WTC11 (cell line): ENCODE measurements around the gene PLEKHN1. TPM values are rescaled to one million over a fixed set of nuclear protein-coding genes. Genes with fewer than 3 reads are reported as not detected.
A peak's percentile ranks its signal among the peaks of the same experiment; 100 is the strongest.

Experiments
- ELF4 ChIP-seq: sonication (generic); formaldehyde crosslinking; IDR thresholded peaks from 2 replicates; pipeline ENCODE4 v1.8.1; 2022; ENCODE audit warnings: low read depth, mild to moderate bottlenecking, moderate library complexity, missing genetic modification reagents
- GTF2I ChIP-seq: fragments of 250-450 bp; sonication (Bioruptor Pico); conservative IDR thresholded peaks from 2 replicates; pipeline ENCODE4 v1.4.0; 2021; ENCODE audit warnings: mild to moderate bottlenecking
- JAZF1 ChIP-seq: fragments of 250-450 bp; sonication (Bioruptor Pico); IDR thresholded peaks from 2 replicates; pipeline ENCODE4 v1.9.0; 2021; ENCODE audit warnings: moderate library complexity, mild to moderate bottlenecking, inconsistent platforms
- JUN ChIP-seq: sonication (generic); formaldehyde crosslinking; IDR thresholded peaks from 2 replicates; pipeline ENCODE4 v1.8.0; 2023; ENCODE audit warnings: mild to moderate bottlenecking, missing genetic modification reagents
- NFYB ChIP-seq: sonication (generic); formaldehyde crosslinking; conservative IDR thresholded peaks from 2 replicates; pipeline ENCODE4 v1.8.0; 2022; ENCODE audit warnings: low read depth, missing genetic modification reagents
- NR2C2 ChIP-seq: sonication (generic); formaldehyde crosslinking; IDR thresholded peaks from 2 replicates; pipeline ENCODE4 v1.8.0; 2022; ENCODE audit warnings: mild to moderate bottlenecking, missing genetic modification reagents
- OVOL2 ChIP-seq: fragments of 250-450 bp; sonication (Bioruptor Pico); IDR thresholded peaks from 2 replicates; pipeline ENCODE4 v1.9.0; 2021; ENCODE audit warnings: mild to moderate bottlenecking, borderline replicate concordance
- PRRX2 ChIP-seq: fragments of 250-450 bp; sonication (Bioruptor Pico); IDR thresholded peaks from 2 replicates; pipeline ENCODE4 v1.8.0; 2021; ENCODE audit warnings: mild to moderate bottlenecking
- RORB ChIP-seq: fragments of 250-450 bp; sonication (Bioruptor Pico); IDR thresholded peaks from 2 replicates; pipeline ENCODE4 v1.9.0; 2021; ENCODE audit warnings: mild to moderate bottlenecking
- SMAD3 ChIP-seq: sonication (generic); formaldehyde crosslinking; IDR thresholded peaks from 2 replicates; pipeline ENCODE4 v1.8.0; 2022; ENCODE audit warnings: missing genetic modification reagents, mild to moderate bottlenecking, borderline replicate concordance
- SP1 ChIP-seq: sonication (generic); formaldehyde crosslinking; conservative IDR thresholded peaks from 2 replicates; pipeline ENCODE4 v1.8.1; 2022; ENCODE audit warnings: missing genetic modification reagents
- ZNF121 ChIP-seq: sonication (generic); formaldehyde crosslinking; IDR thresholded peaks from 2 replicates; pipeline ENCODE4 v1.8.0; 2023; ENCODE audit warnings: missing genetic modification reagents
- ZNF138 ChIP-seq: sonication (generic); formaldehyde crosslinking; conservative IDR thresholded peaks from 2 replicates; pipeline ENCODE4 v1.8.1; 2022; ENCODE audit warnings: mild to moderate bottlenecking, moderate library complexity, missing genetic modification reagents
- ZNF219 ChIP-seq: sonication (generic); formaldehyde crosslinking; IDR thresholded peaks from 2 replicates; pipeline ENCODE4 v1.8.0; 2023; ENCODE audit warnings: missing genetic modification reagents, mild to moderate bottlenecking, borderline replicate concordance
- ZNF396 ChIP-seq: fragments of 250-450 bp; sonication (Bioruptor Pico); IDR thresholded peaks from 2 replicates; pipeline ENCODE4 v1.8.0; 2021; ENCODE audit warnings: mild to moderate bottlenecking, moderate library complexity, borderline replicate concordance
- ZNF423 ChIP-seq: fragments of 250-450 bp; sonication (Bioruptor Pico); IDR thresholded peaks from 2 replicates; pipeline ENCODE4 v2.1.2; 2022; ENCODE audit warnings: mild to moderate bottlenecking, moderate library complexity
- total RNA-seq: library from RNA; stranded (reverse); gene quantifications from 3 replicates; pipeline ENCODE4 v1.2.3, GENCODE V29; 2021
- TF ChIP-seq, protein P1 (sequence below): sonication (generic); formaldehyde crosslinking; IDR thresholded peaks from 2 replicates; pipeline ENCODE4 v1.8.0; 2022; ENCODE audit warnings: missing genetic modification reagents
- TF ChIP-seq, protein P2 (sequence below): sonication (generic); formaldehyde crosslinking; IDR thresholded peaks from 2 replicates; pipeline ENCODE4 v1.8.0; 2022; ENCODE audit warnings: mild to moderate bottlenecking, missing genetic modification reagents
- TF ChIP-seq, protein P3 (sequence below): sonication (generic); formaldehyde crosslinking; IDR thresholded peaks from 2 replicates; pipeline ENCODE4 v1.8.1; 2023; ENCODE audit warnings: mild to moderate bottlenecking, missing genetic modification reagents
- TF ChIP-seq, protein P4 (sequence below): sonication (generic); formaldehyde crosslinking; IDR thresholded peaks from 2 replicates; pipeline ENCODE4 v1.8.1; 2023; ENCODE audit warnings: mild to moderate bottlenecking, missing genetic modification reagents, moderate library complexity
- TF ChIP-seq, protein P5 (sequence below): sonication (generic); formaldehyde crosslinking; IDR thresholded peaks from 2 replicates; pipeline ENCODE4 v1.8.0; 2022; ENCODE audit warnings: mild to moderate bottlenecking, missing genetic modification reagents
- TF ChIP-seq, protein P6 (sequence below): sonication (generic); formaldehyde crosslinking; IDR thresholded peaks from 2 replicates; pipeline ENCODE4 v1.8.1; 2022; ENCODE audit warnings: mild to moderate bottlenecking, missing genetic modification reagents, moderate library complexity, borderline replicate concordance
- TF ChIP-seq, protein P7 (sequence below): fragments of 250-450 bp; sonication (Bioruptor Pico); IDR thresholded peaks from 2 replicates; pipeline ENCODE4 v1.9.0; 2021; ENCODE audit warnings: mild to moderate bottlenecking
- TF ChIP-seq, protein P8 (sequence below): sonication (generic); formaldehyde crosslinking; conservative IDR thresholded peaks from 2 replicates; pipeline ENCODE4 v1.8.1; 2022; ENCODE audit warnings: mild to moderate bottlenecking, missing genetic modification reagents
- TF ChIP-seq, protein P9 (sequence below): sonication (generic); formaldehyde crosslinking; IDR thresholded peaks from 2 replicates; pipeline ENCODE4 v1.8.0; 2022; ENCODE audit warnings: mild to moderate bottlenecking, missing genetic modification reagents
- TF ChIP-seq, protein P10 (sequence below): fragments of 200-600 bp; IDR thresholded peaks from 2 replicates; pipeline ENCODE4 v1.8.0; 2022; ENCODE audit warnings: antibody characterized with exemption

Gene PLEKHN1
- total RNA-seq, 1 experiment from 2014 or later, result 3.4 TPM

DNA sequence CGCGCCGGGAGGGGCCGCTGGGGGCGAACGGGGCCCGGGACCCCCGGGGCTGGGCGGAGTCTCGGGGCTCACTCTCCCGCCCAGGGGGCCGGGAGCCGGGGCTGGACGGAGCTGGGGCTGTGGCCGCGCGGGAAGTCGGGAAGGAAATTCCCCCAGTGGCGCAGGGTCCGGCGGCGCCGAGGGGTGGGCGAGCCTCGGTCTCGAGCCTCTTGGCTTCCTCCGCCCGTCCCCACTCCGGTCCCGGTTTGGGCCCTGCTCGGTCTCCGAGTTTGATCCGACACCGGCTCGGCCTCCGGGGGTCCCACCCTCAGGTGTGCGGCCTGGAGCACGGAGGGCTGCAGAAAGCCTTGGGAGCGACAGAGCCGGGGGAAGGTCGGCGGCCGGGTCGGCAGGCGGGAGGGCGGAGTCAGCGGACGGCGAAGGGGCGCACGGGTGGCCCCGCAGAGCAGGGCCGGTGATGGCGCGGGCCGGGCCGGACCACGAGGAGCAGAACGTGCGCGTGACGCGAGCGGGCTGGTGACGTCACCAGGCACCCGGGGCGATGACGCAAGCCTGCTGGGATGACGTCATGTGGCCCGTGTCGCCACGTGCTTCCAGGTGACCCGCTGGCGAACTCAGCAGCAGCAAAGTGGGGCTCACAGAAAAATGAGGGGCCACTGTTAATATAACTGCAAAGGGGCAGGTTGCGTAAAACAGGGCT is 34.2 kb downstream of the PLEKHN1 start (continued):
- TF ChIP-seq, protein P1, sequence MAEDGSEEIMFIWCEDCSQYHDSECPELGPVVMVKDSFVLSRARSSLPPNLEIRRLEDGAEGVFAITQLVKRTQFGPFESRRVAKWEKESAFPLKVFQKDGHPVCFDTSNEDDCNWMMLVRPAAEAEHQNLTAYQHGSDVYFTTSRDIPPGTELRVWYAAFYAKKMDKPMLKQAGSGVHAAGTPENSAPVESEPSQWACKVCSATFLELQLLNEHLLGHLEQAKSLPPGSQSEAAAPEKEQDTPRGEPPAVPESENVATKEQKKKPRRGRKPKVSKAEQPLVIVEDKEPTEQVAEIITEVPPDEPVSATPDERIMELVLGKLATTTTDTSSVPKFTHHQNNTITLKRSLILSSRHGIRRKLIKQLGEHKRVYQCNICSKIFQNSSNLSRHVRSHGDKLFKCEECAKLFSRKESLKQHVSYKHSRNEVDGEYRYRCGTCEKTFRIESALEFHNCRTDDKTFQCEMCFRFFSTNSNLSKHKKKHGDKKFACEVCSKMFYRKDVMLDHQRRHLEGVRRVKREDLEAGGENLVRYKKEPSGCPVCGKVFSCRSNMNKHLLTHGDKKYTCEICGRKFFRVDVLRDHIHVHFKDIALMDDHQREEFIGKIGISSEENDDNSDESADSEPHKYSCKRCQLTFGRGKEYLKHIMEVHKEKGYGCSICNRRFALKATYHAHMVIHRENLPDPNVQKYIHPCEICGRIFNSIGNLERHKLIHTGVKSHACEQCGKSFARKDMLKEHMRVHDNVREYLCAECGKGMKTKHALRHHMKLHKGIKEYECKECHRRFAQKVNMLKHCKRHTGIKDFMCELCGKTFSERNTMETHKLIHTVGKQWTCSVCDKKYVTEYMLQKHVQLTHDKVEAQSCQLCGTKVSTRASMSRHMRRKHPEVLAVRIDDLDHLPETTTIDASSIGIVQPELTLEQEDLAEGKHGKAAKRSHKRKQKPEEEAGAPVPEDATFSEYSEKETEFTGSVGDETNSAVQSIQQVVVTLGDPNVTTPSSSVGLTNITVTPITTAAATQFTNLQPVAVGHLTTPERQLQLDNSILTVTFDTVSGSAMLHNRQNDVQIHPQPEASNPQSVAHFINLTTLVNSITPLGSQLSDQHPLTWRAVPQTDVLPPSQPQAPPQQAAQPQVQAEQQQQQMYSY, result peak; percentile 59
- no peak for TF ChIP-seq RORB (CRISPR knock-in tag)
- TF ChIP-seq, protein P2, sequence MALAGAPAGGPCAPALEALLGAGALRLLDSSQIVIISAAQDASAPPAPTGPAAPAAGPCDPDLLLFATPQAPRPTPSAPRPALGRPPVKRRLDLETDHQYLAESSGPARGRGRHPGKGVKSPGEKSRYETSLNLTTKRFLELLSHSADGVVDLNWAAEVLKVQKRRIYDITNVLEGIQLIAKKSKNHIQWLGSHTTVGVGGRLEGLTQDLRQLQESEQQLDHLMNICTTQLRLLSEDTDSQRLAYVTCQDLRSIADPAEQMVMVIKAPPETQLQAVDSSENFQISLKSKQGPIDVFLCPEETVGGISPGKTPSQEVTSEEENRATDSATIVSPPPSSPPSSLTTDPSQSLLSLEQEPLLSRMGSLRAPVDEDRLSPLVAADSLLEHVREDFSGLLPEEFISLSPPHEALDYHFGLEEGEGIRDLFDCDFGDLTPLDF, result peak; percentile 85; the same call in 1 of the 2 replicates
- no peak for TF ChIP-seq OVOL2
- TF ChIP-seq ZNF121 (CRISPR knock-in tag), result no peak
- peak; percentile 76; the same call in 1 of the 2 replicates for TF ChIP-seq ZNF219 (CRISPR knock-in tag)
- 0 out of 2 replicates have a peak, but pooled peaks have one; percentile 6 for TF ChIP-seq JUN (CRISPR knock-in tag)
- TF ChIP-seq ZNF423 (CRISPR knock-in tag), result peak; percentile 50; the same call in 1 of the 2 replicates
- TF ChIP-seq, protein P3, sequence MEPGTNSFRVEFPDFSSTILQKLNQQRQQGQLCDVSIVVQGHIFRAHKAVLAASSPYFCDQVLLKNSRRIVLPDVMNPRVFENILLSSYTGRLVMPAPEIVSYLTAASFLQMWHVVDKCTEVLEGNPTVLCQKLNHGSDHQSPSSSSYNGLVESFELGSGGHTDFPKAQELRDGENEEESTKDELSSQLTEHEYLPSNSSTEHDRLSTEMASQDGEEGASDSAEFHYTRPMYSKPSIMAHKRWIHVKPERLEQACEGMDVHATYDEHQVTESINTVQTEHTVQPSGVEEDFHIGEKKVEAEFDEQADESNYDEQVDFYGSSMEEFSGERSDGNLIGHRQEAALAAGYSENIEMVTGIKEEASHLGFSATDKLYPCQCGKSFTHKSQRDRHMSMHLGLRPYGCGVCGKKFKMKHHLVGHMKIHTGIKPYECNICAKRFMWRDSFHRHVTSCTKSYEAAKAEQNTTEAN, result no peak
- no peak for TF ChIP-seq ELF4 (CRISPR knock-in tag)
- TF ChIP-seq ZNF396 (CRISPR knock-in tag), result no peak
- TF ChIP-seq, protein P4, sequence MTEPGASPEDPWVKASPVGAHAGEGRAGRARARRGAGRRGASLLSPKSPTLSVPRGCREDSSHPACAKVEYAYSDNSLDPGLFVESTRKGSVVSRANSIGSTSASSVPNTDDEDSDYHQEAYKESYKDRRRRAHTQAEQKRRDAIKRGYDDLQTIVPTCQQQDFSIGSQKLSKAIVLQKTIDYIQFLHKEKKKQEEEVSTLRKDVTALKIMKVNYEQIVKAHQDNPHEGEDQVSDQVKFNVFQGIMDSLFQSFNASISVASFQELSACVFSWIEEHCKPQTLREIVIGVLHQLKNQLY (CRISPR knock-in tag), result no peak
- TF ChIP-seq, protein P5, sequence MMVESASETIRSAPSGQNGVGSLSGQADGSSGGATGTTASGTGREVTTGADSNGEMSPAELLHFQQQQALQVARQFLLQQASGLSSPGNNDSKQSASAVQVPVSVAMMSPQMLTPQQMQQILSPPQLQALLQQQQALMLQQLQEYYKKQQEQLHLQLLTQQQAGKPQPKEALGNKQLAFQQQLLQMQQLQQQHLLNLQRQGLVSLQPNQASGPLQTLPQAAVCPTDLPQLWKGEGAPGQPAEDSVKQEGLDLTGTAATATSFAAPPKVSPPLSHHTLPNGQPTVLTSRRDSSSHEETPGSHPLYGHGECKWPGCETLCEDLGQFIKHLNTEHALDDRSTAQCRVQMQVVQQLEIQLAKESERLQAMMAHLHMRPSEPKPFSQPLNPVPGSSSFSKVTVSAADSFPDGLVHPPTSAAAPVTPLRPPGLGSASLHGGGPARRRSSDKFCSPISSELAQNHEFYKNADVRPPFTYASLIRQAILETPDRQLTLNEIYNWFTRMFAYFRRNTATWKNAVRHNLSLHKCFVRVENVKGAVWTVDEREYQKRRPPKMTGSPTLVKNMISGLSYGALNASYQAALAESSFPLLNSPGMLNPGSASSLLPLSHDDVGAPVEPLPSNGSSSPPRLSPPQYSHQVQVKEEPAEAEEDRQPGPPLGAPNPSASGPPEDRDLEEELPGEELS (CRISPR knock-in tag), result peak; percentile 59; the same call in 1 of the 2 replicates
- TF ChIP-seq SP1 (CRISPR knock-in tag), result peak; percentile 43; the same call in 1 of the 2 replicates
- no peak for TF ChIP-seq ZNF138 (CRISPR knock-in tag)
- no peak for TF ChIP-seq SMAD3
- TF ChIP-seq, protein P6, sequence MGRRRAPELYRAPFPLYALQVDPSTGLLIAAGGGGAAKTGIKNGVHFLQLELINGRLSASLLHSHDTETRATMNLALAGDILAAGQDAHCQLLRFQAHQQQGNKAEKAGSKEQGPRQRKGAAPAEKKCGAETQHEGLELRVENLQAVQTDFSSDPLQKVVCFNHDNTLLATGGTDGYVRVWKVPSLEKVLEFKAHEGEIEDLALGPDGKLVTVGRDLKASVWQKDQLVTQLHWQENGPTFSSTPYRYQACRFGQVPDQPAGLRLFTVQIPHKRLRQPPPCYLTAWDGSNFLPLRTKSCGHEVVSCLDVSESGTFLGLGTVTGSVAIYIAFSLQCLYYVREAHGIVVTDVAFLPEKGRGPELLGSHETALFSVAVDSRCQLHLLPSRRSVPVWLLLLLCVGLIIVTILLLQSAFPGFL (CRISPR knock-in tag), result no peak; the same call in 1 of the 2 replicates
- TF ChIP-seq GTF2I, result no peak
- TF ChIP-seq, protein P7, sequence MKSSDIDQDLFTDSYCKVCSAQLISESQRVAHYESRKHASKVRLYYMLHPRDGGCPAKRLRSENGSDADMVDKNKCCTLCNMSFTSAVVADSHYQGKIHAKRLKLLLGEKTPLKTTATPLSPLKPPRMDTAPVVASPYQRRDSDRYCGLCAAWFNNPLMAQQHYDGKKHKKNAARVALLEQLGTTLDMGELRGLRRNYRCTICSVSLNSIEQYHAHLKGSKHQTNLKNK (CRISPR knock-in tag), result no peak
- TF ChIP-seq JAZF1 (CRISPR knock-in tag), result no peak
- no peak for TF ChIP-seq PRRX2 (CRISPR knock-in tag)
- TF ChIP-seq, protein P8, sequence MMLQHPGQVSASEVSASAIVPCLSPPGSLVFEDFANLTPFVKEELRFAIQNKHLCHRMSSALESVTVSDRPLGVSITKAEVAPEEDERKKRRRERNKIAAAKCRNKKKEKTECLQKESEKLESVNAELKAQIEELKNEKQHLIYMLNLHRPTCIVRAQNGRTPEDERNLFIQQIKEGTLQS (CRISPR knock-in tag), result peak; percentile 94
- TF ChIP-seq, protein P9, sequence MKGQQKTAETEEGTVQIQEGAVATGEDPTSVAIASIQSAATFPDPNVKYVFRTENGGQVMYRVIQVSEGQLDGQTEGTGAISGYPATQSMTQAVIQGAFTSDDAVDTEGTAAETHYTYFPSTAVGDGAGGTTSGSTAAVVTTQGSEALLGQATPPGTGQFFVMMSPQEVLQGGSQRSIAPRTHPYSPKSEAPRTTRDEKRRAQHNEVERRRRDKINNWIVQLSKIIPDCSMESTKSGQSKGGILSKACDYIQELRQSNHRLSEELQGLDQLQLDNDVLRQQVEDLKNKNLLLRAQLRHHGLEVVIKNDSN, result peak; percentile 27; the same call in 1 of the 2 replicates
- TF ChIP-seq NFYB (CRISPR knock-in tag), result no peak
- no peak; the same call in 1 of the 2 replicates for TF ChIP-seq NR2C2 (CRISPR knock-in tag)
- TF ChIP-seq, protein P10, sequence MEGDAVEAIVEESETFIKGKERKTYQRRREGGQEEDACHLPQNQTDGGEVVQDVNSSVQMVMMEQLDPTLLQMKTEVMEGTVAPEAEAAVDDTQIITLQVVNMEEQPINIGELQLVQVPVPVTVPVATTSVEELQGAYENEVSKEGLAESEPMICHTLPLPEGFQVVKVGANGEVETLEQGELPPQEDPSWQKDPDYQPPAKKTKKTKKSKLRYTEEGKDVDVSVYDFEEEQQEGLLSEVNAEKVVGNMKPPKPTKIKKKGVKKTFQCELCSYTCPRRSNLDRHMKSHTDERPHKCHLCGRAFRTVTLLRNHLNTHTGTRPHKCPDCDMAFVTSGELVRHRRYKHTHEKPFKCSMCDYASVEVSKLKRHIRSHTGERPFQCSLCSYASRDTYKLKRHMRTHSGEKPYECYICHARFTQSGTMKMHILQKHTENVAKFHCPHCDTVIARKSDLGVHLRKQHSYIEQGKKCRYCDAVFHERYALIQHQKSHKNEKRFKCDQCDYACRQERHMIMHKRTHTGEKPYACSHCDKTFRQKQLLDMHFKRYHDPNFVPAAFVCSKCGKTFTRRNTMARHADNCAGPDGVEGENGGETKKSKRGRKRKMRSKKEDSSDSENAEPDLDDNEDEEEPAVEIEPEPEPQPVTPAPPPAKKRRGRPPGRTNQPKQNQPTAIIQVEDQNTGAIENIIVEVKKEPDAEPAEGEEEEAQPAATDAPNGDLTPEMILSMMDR, result no peak
